Prostate gland (tissue), 2 donors: ENCODE results near the gene ZNF217. TPM values are rescaled to one million over a fixed set of nuclear protein-coding genes. Genes with fewer than 3 reads are reported as not detected.
"Not testable (repeated sequence)": the region's sequence is repeated elsewhere in the genome, so short reads cannot be mapped to it uniquely, and the experiment has no call there.

ENCODE experiments used
- DNase-seq: peaks from one replicate; pipeline ENCODE4 v3.0.0-alpha.2; 2019; ENCODE audit warnings: low spot score
- H3K27ac ChIP-seq, 2 donors: fragments of 200-600 bp; sonication (generic); 2 replicates each; pipeline ENCODE4 v1.5.1; 2017 to 2019
- H3K27me3 ChIP-seq: fragments of 200-600 bp; sonication (generic); replicated peaks from 2 replicates; pipeline ENCODE4 v1.5.1; 2019; ENCODE audit not compliant: insufficient read depth
- H3K36me3 ChIP-seq, 2 donors: fragments of 200-600 bp; sonication (generic); 1 replicate in 1 of 2; 2 replicates in 1 of 2; pipeline versions ENCODE4 v1.5.1 to v1.8.1; 2017 to 2019
- H3K4me1 ChIP-seq: fragments of 200-600 bp; sonication (generic); replicated peaks from 2 replicates; pipeline ENCODE4 v1.5.1; 2019
- H3K4me3 ChIP-seq, 2 donors: fragments of 200-600 bp; sonication (generic); 2 replicates each; pipeline ENCODE4 v1.5.1; 2017 to 2019
- H3K9me3 ChIP-seq: fragments of 200-600 bp; sonication (generic); 2 replicates; pipeline ENCODE4 v1.5.1; 2017
- POLR2A ChIP-seq: fragments of 450-650 bp; IDR thresholded peaks from one replicate; pipeline ENCODE4 v1.6.1; 2016; ENCODE audit warnings: antibody characterized with exemption, mild to moderate bottlenecking
- POLR2AphosphoS5 ChIP-seq: sonication (generic); formaldehyde crosslinking; IDR thresholded peaks from one replicate; pipeline ENCODE4 v1.6.1; 2017; ENCODE audit warnings: antibody characterized with exemption
- WGBS: methylation state at CpG from one replicate; pipeline ENCODE4 v1.1.5; 2018; 5-methylcytosine and 5-hydroxymethylcytosine counted together
- intact Hi-C: fragments of 100-400 bp; cut with DNase I; formaldehyde crosslinking; loops from one replicate; pipeline ENCODE4 v1.14.2; 2022
- total RNA-seq, 2 donors: library from RNA; depleted of rRNA; stranded (reverse); fragments of >200 nt; gene quantifications; one replicate each; pipeline ENCODE4 v1.1.0, GENCODE V29; 2016
- TF ChIP-seq, protein P1 (sequence below), 4 experiments: fragments of 200-600 bp in 2 of 4; fragments of 450-650 bp in 2 of 4; sonication (generic) in 2 of 4; IDR thresholded peaks; 1 replicate in 3 of 4; 2 replicates in 1 of 4; pipeline ENCODE4 v1.5.1; 2016 to 2019; ENCODE audit warnings: antibody characterized with exemption in 4 of 4, mild to moderate bottlenecking in 2 of 4, moderate library complexity in 2 of 4

The ZNF217 gene
- total RNA-seq, 2 donors from 2014 or later, result 35.4 to 44.5 TPM

DNA sequence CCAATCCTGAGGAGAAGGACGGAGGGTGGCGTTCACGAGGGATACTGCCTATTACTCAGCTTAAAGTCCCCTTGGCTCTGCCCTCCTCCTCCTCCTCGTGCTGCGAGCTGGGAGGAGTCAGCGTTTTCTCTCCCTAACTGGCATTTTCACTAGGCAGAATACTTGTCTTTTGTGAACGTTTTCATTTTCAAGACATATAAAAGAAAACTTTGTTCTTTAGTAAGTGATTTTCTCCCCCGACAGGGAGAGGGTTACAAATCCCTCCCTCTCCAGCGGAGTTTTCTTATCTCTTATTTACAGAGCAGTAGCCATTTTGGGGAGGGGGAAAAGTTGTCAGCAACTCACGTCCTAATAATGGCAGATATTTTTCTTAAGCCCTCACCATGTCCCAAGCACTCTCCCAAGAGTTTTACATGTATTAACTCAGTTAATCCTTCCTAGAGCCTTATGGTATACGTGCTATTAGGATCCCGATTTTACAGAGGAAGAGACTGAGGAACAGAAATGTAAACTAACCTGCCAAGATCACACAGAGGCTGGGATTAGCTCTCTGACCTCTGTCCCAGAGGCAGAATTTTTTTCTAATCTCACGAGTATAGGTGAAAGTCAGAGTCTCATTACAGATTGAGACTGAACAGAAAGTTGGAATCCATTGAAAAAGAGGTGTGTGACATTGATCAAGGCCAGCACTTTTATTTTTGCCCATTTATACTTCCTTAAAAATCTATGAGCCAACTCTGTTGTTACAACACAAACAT lies 30.0 kb upstream of the ZNF217 start:
- TF ChIP-seq, protein P1, sequence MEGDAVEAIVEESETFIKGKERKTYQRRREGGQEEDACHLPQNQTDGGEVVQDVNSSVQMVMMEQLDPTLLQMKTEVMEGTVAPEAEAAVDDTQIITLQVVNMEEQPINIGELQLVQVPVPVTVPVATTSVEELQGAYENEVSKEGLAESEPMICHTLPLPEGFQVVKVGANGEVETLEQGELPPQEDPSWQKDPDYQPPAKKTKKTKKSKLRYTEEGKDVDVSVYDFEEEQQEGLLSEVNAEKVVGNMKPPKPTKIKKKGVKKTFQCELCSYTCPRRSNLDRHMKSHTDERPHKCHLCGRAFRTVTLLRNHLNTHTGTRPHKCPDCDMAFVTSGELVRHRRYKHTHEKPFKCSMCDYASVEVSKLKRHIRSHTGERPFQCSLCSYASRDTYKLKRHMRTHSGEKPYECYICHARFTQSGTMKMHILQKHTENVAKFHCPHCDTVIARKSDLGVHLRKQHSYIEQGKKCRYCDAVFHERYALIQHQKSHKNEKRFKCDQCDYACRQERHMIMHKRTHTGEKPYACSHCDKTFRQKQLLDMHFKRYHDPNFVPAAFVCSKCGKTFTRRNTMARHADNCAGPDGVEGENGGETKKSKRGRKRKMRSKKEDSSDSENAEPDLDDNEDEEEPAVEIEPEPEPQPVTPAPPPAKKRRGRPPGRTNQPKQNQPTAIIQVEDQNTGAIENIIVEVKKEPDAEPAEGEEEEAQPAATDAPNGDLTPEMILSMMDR (IDR thresholded peaks at IDR 0.05), result no peak
- TF ChIP-seq POLR2A (no peak), POLR2AphosphoS5 (peak; percentile 55)
- Histone ChIP-seq H3K27me3 (no peaks in the 10 kb centered on the region), H3K36me3 (no peaks in the 10 kb centered on the region), H3K27ac (peak overlapping the region; percentile 89 to 90), H3K4me1 (peaks cover 13% of the 10 kb centered on the region), H3K9me3 (no peaks in the 10 kb centered on the region), H3K4me3 (peak overlapping the region; percentile 18 to 19)
- under 1% methylated on average over 13 of the region's 13 CpGs for WGBS
- intact Hi-C loops, result loop anchor here (5.0 kb wide), 1 partner anchor 34 kb away; no protein-coding TSS in a partner anchor
- DNase-seq, result peak; percentile 69

DNA sequence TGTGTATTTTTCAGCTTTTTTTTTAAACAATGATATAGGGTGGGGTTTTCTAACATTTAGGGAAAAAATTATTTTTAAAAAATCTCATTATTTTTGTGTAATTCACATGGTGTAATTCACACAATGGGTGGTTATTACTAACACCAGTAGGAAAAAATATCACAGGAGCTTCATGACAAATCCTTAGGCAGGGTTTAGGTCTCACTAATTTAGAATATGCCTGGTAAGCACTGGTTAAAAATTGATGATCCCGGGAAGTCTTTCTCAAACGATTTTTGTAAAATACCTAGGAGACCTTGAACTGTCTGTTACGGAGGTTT lies 29.5 kb upstream of the ZNF217 start:
- Histone ChIP-seq H3K27ac (peak overlapping the region; percentile 89 to 90), H3K4me1 (peaks cover 13% of the 10 kb centered on the region), H3K36me3 (no peaks in the 10 kb centered on the region), H3K9me3 (no peaks in the 10 kb centered on the region), H3K27me3 (no peaks in the 10 kb centered on the region), H3K4me3 (peak overlapping the region; percentile 18 to 19)
- no peak for DNase-seq
- intact Hi-C loops, result loop anchor here (5.0 kb wide), 1 partner anchor 34 kb away; no protein-coding TSS in a partner anchor
- TF ChIP-seq POLR2A (no peak), POLR2AphosphoS5 (no peak)
- TF ChIP-seq, protein P1 (IDR thresholded peaks at IDR 0.05), result no peak
- WGBS, result 2% methylated on average over 3 of the region's 3 CpGs

DNA sequence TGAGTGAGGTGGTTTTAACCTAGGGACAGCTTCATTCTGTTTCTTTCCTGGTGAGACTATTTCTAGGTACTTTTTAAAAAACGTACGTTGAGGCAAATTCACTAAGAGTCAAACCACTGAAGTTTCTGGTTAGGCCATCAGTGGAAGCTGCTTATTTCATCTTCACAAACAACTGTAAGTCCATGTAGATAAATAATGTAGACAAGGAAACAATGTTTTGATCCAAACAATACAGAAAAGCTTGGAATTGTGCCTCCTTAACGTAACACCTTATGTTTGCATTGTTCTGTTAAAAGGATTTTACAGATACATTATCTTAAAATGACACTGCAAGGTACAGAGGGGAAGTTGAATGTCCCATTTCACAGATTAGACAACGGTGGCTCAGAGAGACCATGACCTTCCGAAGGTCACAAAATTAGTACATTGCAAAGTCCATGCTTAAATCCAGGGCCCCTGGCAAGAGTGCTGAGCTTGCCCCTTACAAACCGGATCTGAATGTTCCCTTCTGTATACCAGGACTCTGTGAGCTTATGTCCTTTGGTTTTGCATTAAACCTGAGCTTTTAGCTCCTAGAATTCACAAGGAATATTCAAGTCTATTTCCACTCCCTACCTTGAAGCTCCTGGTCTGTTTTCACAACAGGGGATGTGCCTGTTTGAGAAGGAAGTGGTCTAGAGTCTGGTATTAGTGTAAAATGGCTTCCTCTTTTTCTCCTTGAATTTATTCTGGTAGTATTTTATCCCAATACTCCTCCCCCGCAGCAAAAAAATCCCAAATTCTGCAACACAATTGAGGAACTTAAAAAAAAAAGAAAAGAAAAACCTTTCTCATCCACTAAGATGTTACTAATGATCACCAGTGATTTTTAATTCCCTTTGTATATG lies 28.9 kb upstream of the ZNF217 start:
- Histone ChIP-seq H3K4me1 (peaks cover 13% of the 10 kb centered on the region), H3K36me3 (no peaks in the 10 kb centered on the region), H3K9me3 (no peaks in the 10 kb centered on the region), H3K4me3 (no peak overlapping the region), H3K27me3 (no peaks in the 10 kb centered on the region), H3K27ac (peak overlapping the region; percentile 89 to 90)
- TF ChIP-seq POLR2AphosphoS5 (peak; percentile 39), POLR2A (no peak)
- TF ChIP-seq, protein P1 (IDR thresholded peaks at IDR 0.05), result no peak
- WGBS, result 35% methylated on average over 7 of the region's 7 CpGs
- intact Hi-C loops, result loop anchor here (5.0 kb wide), 1 partner anchor 35 kb away; no protein-coding TSS in a partner anchor
- no peak for DNase-seq

DNA sequence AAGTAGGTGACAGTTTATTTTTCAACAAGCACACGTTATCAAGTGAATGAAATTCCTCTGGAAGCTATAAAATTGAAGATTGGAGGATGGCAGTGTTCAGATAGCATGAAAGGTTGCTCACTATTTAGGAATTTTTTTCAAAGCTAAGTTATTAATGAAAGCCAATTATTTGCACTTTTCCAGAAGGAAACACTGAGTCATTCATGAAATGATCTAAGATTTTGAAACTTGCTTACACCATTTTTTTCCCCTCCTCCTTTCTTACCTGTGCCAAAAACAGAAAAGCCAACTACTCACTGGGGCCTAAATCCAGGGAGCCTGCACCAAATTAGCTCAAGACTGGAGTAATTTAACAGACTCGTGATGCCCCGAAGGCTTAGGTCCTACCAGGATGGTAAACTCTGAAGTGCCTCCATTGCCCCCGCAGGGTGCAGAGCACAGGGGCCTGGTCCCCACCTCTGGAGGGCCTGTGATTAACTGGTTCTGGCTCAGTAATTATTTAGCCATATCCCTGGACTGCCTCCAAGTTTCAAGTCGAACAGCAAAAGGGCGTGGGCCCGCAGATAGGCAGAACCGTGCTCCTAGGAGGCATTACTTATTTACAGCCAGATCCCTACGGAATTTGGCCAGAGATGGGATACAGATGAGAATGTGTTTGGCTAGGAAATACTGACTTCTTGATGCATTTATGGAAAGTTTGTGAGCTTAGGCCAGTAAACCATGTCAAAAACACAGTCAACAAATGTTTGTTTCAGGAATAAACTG lies 28.0 kb upstream of the ZNF217 start:
- peak; percentile 40 for DNase-seq
- Histone ChIP-seq H3K9me3 (no peaks in the 10 kb centered on the region), H3K4me1 (peaks cover 13% of the 10 kb centered on the region), H3K36me3 (no peaks in the 10 kb centered on the region), H3K4me3 (no peak overlapping the region), H3K27ac (peak overlapping the region; percentile 89 to 90), H3K27me3 (no peaks in the 10 kb centered on the region)
- 8% methylated on average over 9 of the region's 9 CpGs for WGBS
- TF ChIP-seq, protein P1 (IDR thresholded peaks at IDR 0.05), result no peak
- TF ChIP-seq POLR2AphosphoS5 (peak; percentile 68), POLR2A (no peak)
- intact Hi-C loops, result loop anchor here (5.0 kb wide), 1 partner anchor 36 kb away; no protein-coding TSS in a partner anchor

DNA sequence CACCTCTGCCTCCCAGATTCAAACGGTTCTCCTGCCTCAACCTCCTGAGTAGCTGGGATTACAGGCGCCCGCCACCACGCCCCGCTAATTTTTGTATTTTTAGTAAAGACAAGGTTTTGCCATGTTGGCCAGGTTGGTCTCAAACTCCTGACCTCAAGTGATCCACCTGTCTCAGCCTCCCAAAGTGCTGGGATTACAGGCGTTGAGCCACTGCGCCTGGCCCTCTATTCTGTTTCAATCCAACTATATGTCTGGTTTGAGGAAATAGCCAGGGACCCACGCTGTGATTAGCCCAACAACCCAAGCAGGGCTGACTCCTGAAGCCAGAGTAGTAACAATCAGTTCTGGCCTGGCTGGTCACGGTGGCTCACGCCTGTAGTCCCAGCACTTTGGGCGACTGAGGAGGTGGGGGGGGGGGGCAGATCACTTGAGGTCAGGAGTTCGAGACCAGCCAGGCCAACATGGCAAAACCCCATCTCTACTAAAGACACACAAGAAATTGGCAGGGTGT lies 24.9 kb upstream of the ZNF217 start:
- 94% methylated on average over 12 of the region's 12 CpGs for WGBS
- H3K36me3 ChIP-seq, H3K27ac ChIP-seq, DNase-seq, H3K4me3 ChIP-seq, H3K27me3 ChIP-seq, H3K9me3 ChIP-seq, intact Hi-C loops: not testable (repeated sequence)
- peaks cover 13% of the 10 kb centered on the region for H3K4me1 ChIP-seq
